SHP77 treated with DMSO at 0.1 percent for 48 hours (cell line): ENCODE results near the gene BTBD7.
"Not testable (repeated sequence)": the region's sequence is repeated elsewhere in the genome, so short reads cannot be mapped to it uniquely, and the experiment has no call there.

Source experiments
- DNase-seq: peaks from one replicate; lab custom pipeline; 2025; lab: John Stamatoyannopoulos, UW

Gene BTBD7

DNA sequence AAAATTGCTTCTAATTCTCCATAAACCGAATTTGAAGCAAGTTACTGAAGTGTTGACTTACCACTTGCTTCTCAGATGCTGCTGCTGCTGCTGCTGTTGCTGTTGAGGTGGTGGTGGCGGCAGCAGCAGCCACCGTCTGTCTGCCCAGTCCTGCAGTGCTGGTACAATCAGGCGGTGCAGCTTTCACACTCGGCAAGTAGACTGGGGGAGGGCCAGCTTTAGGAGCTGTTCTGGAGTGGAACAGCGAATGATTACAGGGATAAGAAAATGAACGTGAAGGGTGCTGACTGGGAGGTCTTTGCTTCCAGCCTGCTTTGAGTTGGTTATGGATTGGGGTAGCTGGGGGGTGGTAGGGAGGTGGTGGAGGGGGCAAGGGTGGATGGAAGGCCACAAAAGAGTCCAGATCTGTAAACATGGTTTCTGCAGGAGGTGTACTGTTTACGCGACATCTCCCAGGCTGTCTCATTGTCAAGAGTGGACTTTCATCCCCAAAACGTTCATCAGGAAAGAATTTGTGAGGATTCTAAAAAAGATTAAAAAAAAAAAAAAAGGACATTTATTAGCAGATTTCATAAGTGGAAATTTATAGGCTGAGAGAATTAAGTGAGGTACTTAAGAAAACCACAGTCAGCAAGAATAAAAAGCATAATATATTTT lies 86.9 kb downstream of the BTBD7 start:
- DNase-seq: no peak

DNA sequence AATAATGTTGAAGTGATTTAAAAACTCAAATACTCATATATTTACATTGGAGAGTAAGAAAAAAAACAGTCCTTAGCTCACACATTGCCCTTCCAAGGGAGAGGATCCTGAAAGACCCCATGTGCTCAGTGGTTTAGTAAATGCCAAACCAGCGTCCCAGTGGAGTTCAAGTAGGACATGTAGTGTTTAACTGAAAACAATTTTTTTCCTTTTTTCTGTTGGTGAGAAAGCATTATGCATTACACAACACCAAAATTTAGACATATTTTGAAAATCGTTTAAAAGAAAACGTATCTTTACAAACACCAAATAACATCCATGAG lies 92.2 kb downstream of the BTBD7 start:
- no peak for DNase-seq

DNA sequence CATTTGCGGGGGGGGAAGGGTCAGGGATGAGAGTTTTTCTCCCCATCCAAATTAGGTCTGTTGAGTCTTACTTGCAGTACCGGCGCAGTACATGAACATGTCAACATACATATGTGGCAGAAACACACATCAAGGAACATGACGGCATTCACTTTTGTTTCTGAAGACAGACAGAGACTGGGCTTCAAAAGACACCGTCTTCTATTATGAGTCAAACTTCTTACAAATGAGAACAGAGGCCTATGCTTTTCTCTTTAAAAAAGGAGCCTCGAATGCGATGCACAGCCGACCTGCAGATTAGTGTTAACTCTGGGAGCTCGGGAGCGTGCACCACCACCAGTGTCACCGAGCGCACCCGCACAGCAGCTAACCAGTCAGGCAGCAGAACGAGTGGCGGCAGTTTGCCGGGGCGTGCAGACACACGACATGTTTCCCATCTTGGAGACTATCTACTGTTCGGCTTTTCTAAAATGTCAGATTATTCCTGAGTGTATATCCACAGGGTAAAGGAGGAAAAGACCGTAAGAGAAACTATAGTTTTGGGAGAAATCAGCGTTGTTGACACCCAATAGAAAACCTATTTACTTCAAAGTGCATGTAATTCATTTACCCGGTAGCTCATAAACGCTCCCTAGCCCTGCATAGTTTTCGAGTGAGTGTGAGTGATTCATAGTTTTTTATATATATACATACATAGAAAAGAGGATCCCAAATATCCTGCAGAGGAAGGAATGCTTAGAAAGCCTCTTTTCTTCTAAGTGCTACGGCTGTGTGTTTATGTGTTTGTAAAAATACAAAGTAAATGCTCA lies 92.8 kb downstream of the BTBD7 start:
- no peak for DNase-seq

DNA sequence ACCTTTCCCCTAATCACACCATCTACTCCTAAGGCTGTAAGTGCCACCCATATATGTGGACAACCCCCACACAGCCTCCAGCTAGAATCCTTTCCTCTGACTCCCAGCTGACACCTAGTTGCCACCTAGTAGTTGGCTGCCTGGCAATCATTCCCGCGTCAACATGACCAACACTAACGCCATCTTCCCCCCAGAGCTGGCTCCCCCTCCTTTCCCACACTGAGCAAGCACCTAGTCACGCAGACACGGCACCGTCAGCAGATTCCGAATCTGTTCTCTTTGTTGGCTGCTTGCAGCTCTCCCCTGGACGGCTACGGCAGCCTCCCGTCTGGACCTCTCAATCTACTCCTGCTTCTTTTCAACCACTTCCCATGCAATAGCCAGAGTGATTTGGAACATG lies 98.0 kb downstream of the BTBD7 start:
- DNase-seq: no peak

DNA sequence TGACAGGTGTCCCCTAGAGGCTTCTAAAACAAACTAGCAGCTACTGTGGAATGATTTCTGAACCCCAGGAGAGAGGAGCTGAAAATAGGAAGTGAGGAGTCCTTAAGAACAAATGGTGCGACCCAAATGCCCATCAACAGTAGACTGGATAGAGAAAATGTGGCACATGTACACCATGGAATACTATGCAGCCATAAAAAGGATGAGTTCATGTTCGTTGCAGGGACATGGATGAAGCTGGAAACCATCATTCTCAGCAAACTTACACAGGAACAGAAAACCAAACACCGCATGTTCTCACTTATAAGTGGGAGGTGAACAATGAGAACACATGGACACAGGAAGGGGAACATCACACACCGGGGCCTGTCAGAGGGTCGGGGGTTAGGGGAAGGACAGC lies 99.8 kb downstream of the BTBD7 start:
- DNase-seq: not testable (repeated sequence)

DNA sequence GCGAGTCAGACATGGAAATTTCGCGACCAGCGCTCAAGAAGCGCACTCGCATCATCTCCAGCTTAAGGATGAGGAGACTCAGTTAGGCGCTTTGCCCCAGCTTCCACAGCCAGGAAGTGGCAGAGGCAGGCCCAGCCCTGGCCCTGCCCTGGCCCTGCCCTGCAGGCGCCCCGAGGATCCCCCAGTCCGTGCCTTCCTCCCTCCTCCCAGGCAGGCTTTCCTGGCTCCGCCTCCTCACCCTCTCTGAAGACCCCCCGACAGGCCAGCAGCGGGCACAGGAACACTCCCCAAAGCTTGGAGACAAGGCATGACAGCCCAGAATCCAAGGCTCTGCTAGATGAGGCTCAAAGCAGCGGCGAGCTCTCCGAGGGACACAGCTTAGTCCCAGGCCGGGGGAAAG lies 100.7 kb downstream of the BTBD7 start:
- no peak for DNase-seq

DNA sequence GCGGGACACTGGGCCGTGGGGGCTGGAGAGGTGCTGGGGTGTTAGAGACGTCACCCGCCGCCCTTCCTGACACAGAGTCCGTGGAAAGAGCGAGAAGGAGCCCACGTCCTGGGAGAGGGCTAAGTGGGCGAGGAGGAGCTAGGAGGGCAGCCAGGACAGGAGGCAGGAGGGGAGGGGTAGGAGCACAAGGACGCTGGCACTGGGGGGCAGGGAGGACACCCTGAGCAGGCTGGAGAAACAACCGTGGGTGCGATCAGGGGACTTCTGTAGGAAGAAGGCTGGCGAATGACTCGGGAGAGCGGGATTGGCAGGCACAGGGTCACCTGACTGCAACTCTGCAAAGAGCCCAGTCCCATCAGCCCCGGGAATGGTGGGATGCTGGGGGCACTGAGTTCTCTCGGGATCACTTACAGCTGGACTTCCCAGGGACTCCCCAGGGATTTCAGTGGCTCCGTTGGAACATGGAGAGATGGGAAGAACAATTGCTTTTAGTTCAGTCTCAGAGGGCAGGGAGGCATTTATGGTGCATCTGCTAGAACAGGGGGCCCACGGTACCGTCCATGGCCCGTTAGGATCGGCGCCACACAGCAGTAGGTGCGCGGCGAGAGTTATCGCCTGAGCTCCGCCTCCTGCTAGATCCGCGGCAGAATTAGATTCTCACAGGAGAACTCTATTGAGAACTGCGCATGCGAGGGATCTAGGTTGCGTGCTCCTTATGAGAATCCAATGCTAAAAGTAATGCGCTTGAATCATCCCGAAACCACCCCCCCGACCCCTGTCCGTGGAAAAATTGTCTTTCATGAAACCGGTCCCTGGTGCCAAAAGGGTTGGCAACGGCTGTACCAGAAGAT lies 101.5 kb downstream of the BTBD7 start:
- no peak for DNase-seq

DNA sequence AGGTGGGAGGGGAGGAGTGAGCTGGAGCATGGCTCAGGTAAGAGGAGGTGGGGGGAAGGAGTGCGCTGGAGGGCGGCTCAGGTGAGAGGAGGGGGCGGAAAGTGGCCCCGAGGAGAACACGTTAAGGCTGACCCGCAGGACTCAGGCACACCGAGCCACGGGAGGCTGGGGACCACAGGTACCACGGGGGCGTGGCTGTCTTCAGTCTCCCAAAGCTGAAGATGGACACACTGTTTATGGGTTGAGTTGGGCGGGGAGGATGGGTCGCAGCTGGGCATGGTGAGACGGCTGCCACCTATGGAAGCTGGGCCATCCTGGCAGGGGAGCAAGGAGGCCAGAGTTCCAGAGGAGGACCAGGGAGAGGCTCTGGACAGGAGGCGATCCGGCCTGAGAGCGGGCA lies 102.3 kb downstream of the BTBD7 start:
- DNase-seq: no peak

DNA sequence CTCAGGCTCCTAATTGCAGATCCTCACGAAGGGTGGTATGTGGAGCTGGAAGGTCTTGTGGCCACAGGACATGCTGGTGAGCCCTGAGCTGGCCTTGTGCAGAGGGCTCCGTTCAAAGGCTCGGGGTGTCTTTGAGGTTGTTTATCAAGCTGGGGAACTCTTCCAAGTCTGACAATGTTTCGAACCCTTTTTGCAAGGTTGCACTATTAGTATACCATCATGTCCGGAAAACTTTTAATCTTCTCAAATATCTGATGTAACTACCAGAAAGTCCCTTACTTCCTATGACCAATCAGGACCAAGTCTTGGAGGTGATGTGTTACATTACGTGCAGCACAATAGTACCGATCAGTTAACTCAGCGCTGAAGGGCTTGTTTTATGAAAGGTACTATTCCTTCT lies 104.3 kb downstream of the BTBD7 start:
- no peak for DNase-seq

DNA sequence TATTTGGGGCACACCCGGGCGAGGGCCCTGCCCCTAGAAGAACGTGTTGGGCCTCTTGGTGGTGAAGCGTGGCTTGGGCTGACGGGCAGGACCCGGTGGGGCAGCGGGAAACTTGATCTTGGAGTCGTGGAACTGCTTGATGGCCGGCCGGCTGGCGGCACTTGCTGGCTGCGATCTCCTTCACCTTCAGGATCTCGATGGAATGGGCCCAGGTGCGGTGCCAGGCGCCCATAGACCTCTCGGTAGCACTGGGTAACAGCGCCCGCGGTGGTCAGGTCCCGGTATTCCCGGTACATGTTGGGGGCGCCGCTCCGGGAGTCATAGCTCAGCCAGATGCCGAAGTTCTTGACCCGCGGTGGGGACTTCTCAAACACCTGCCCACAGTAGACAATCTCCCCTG lies 109.3 kb downstream of the BTBD7 start:
- DNase-seq: no peak

DNA sequence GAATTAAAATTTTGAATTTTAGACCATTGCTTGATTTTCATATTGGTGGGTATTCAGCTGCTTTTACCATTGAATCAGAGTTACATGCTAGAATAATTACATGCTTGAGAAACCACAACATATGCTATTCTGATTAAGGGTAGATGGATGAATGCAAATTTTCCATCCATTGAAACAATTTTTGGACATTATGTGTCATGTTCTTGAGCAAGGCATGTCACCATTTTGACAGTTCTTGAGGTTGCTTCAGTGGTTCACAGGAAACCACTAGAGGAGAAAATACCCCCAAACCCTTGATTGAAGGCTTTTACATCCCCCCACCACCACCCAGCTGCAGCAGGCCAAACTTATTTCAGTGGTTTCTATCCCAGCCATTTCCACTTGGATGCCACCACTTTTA lies 112.3 kb downstream of the BTBD7 start:
- no peak for DNase-seq

DNA sequence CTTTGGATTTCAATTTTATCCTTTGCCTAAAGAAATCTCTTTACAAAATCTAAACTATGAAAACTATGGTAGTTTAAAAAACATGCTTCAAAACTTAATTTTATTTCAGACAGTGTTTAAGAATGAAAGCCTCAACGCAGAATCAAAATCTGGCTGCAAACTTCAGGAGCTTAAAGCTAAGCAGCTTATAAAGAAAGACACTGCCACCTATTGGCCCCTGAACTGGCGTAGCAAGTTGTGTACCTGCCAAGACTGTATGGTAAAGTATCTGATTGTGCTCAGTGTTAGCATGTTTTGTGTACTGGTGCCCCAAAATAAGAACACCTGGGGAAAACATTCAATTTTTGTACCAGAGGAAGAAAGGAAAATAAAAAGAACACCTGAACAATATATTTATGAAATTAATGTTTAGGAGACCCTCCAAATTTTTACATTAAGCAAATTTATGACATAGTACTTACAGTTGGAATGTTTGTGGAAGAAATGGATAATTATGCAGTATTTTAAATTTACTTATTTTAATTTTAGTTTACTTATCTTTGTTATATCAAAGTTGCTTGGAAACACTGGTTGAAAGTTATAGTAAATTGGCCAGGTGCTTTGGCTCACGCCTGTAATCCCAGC lies 113.6 kb downstream of the BTBD7 start:
- peak; percentile 18 for DNase-seq

DNA sequence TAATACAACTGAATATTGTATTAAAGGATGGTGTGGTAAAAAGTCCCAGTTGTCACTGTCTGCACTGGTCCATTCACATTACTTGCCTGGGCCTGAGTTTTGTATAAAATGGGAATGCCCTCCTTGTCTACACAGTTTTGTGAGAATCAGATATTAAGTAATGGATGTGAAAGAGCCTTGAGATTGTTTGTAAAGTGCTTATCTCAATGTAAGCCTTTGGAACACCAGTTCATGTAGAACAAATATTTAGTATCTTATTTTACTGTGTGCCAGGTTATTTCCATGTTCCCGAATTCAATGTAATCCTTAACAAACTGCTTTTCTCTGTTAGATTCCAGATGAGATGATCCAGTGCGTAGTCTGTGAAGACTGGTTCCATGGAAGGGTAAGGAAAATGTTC lies 118.2 kb downstream of the BTBD7 start:
- no peak for DNase-seq

DNA sequence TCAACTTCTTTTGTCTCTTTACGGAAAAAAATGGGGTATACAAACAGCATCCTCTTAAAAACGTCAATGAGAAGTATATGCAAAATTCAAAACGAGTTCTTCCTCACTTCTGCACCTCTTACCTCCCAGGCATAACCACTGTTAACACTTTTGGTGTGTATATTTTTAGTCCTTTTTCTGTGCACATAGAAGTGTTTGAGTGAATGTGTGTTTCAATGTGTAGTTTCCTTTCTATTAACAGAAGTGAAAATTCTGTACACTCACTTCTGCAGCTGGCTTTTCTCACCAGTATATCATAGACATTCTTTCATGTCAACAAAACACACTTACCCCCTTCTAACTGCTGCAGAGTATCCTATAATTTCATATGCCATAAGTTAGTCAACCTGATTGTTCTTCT lies 120.4 kb downstream of the BTBD7 start:
- DNase-seq: no peak

DNA sequence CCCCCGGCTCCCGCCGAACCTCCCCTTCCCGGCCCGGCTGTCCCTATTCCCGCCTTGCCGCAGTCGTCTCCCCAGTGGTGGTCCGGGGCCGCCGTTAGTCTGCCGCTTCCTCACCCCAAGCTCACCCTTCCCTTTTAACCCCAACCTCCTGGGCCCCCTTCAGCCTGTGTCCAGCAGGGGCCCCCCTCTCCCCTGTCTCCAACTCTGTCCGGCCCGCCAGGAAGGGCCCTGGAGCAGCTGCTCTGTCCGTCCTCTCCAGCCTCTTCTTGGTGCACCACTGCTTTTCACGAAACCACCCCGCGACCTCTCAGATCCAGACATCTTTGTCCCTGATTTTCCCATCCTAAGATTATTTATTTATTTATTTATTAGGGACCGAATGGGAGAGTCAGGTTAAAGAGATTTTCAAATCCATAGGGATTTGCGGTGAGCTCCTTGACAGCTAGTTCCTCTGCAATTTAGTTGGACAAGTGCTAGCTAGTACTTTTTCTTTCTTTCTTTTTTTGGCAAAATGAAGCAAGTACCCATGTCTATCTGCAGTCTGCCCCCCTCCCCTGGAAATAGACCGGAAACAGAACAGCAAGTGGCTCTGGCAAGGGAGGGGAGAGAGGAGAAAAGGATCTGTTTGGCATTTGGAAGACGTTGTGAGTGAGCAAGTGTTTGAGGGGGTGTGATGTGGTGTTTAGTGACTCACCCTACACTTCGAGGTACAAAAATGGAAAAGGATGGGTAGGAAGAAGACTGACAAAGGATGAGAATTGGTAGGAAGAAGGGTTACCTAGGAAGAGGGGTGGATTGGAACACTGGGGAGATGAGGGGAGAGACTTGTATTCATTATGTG lies 125.1 kb downstream of the BTBD7 start:
- DNase-seq: peak; percentile 21

DNA sequence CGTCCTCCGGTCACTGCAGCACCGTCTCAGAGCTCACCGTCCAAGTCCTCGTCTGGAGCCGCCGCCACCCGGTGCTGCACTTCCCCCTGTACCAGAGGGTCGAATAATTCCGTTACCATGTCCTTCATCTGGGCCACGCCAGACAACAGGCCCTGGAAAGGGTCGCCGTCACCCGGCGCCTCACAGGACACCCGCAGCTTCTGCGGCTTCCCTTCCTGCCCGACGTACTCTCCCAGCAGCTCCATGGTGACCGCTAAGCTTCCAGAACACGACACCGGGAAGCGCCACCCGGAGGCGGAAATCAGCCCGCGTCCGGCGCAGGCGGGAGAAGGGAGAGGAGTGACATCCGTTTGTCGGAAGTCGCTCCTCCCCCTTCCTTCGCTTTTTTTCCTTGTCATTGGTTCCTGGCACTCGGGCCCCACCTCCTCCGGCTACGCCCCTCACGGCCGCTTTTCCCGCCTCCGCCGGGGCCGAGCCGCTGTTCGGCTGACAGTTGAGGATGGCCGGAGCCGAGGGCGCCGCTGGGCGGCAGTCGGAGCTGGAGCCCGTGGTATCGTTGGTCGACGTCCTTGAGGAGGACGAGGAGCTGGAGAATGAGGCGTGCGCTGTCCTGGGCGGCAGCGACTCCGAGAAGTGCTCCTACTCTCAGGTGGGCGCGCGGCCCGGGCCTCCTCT lies 125.9 kb downstream of the BTBD7 start, which contains the start of the genes GON7 and UBR7:
TSS of gene GON7 (minus strand) at position 273 of the 675 bp plus-strand sequence. CDS start at position 245, 28 bp downstream.
TSS of gene UBR7 (plus strand) at position 464 of the 675 bp plus-strand sequence. CDS start at position 500, 36 bp downstream.
- DNase-seq: peak; percentile 94

DNA sequence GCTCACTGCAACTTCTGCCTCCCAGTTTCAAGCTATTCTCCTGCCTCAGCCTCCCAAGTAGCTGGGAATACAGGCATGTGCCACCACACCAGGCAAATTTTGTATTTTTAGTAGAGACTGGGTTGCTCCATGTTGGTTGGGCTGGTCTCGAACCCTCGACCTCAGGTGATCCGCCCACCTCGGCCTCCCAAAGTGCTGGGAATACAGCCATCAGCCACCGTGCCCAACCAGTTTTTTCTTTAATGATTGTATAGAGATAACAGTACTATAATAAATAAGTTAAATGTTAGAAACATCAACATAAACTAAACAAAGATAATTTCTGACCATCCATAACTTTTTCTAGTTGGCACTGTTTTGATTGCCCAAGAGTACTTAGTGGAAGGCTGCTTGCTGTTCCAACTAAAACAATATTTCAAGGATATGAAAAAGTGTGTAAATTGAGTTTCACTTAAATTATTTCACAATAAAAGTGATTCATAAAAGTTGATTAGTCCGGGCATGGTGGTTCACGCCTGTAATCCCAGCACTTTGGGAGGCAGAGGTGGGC lies 131.6 kb downstream of the BTBD7 start:
- no peak for DNase-seq

DNA sequence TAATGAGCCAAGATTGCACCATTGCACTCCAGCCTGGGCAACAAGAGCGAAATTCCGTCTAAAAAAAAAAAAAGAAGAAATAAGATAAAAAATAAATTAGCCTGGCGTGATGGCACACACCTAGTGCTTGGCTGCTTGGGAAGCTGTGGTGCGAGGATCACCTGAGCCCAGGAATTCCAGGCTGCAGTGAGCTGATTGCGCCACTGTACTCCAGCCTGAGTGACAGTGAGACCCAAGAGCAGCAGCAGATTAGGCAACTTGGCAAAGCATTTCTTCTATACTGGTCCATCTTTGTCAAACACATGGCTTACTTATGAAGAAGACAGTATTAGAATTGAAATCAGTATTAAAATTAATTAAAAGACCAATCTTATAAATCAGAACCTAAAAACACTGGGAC lies 132.3 kb downstream of the BTBD7 start:
- no peak for DNase-seq

DNA sequence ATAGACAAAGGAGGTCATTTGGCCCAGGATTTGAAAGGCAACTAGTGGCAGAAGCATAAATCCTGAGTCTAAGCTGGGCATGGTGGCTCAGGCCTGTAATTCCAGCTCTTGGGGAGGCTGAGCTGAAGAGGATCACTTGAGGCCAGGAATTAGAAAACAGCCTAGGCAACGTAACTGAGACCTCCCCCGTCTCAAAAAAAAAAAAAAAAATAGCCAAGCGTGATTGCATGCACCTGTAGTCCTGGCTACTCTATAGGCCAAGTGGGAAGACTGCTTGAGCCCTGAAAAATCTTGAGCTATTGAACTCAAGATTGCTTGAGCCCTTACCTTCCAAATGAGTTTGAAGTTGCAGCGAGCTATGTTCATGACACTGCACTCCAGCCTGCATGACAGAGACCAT lies 133.8 kb downstream of the BTBD7 start:
- DNase-seq: no peak

DNA sequence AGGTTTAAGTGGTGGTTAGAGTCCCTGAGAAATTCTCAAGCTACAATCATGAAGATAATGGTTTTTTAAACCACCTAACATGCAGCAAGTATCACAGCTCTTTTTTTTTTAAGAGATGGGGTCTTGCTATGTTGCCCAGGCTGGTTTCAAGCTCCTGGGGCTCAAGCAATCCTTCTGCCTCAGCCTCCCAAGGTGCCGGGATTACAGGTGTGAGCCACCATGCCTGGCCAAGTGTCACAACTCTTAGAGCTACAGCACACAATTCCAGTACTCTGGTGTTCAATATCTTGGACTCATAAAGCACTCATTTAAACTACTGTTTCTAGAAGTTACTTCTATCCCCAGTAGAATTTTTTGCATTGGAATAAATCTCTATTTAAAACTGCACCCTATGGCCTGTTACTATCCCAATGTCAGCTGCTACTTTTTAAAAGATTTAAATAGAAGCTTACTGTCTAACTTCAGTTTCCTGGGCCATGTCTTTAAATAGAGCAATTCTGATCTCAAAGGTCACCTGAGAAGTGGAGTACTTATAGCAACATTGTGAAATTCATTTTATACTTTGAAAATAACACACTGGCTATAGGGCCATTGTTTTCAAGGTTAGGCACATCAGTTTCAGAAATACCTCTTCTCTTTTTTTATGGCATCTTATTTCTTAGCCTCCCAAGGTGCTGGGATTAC lies 137.4 kb downstream of the BTBD7 start:
- no peak for DNase-seq
